Activated CD8-positive, alpha-beta memory T cell treated with anti-CD3 and anti-CD28 coated beads for 4 hours (primary cell): ENCODE data around the gene CCDC97.
A peak's percentile ranks its signal among the peaks of the same experiment; 100 is the strongest.
"Not testable (repeated sequence)": the region's sequence is repeated elsewhere in the genome, so short reads cannot be mapped to it uniquely, and the experiment has no call there.

Experiments used
- DNase-seq, 2 donors: peaks; one replicate each; pipeline ENCODE4 v3.0.0-alpha.2; 2020; ENCODE audit warnings: low read depth in 2 of 2

The CCDC97 gene

GRCh38 chr19:41363753-41364523, 54.0 kb downstream of the CCDC97 start, which contains the start of gene B9D2:
Gene B9D2, minus strand, starts transcription at chr19:41364149. Its CDS starts 630 bp downstream, at chr19:41363519.
- DNase-seq: peak; percentile 97

- no peak for DNase-seq
Observed at GRCh38 chr19:41364524-41365391, 54.8 kb downstream of the CCDC97 start.

- DNase-seq: no peak
Observed at GRCh38 chr19:41366089-41366488, 56.1 kb downstream of the CCDC97 start.

GRCh38 chr19:41367848-41368301, 57.9 kb downstream of the CCDC97 start:
- no peak for DNase-seq

- no peak for DNase-seq
Observed at GRCh38 chr19:41369769-41370168, 59.8 kb downstream of the CCDC97 start.

GRCh38 chr19:41371119-41371518, 61.1 kb downstream of the CCDC97 start:
- not testable (repeated sequence) for DNase-seq

- DNase-seq: no peak
Observed at GRCh38 chr19:41371541-41371940, 61.6 kb downstream of the CCDC97 start.

GRCh38 chr19:41372501-41372900, 62.5 kb downstream of the CCDC97 start:
- DNase-seq: no peak

- no peak for DNase-seq
Observed at GRCh38 chr19:41373993-41374392, 64.0 kb downstream of the CCDC97 start.
